ENCODE results near the gene SFRP5.
A peak's percentile ranks its signal among the peaks of the same experiment; 100 is the strongest.

SFRP5 gene

GRCh38 chr10:97798958-97799610 is 27.3 kb upstream of the SFRP5 start:
- no peak for DNase-seq (ENCODE audit: low read depth)
- no peak overlapping the region for H3K4me3 ChIP-seq (ENCODE audit: low read depth, low read length)
- no peak for TF ChIP-seq CTCF (IDR thresholded peaks at IDR 0.05; ENCODE audit: low read depth, low read length, missing control alignments)

- H3K4me3 ChIP-seq (ENCODE audit: low read depth, low read length) = no peak overlapping the region
- DNase-seq (ENCODE audit: low read depth) = no peak
Measured at GRCh38 chr10:97796651-97797050, 24.9 kb upstream of the SFRP5 start.

GRCh38 chr10:97795886-97796285 is 24.1 kb upstream of the SFRP5 start:
- no peak overlapping the region for H3K4me3 ChIP-seq (ENCODE audit: low read depth, low read length)
- no peak for TF ChIP-seq CTCF (IDR thresholded peaks at IDR 0.05; ENCODE audit: low read depth, low read length, missing control alignments)
- DNase-seq (ENCODE audit: low read depth) = no peak

More at GRCh38 chr10:97796651-97797050, 24.9 kb upstream of the SFRP5 start:
- no peak for TF ChIP-seq CTCF (IDR thresholded peaks at IDR 0.05; ENCODE audit: low read depth, low read length, missing control alignments)

GRCh38 chr10:97791824-97792721 is 20.3 kb upstream of the SFRP5 start:
- no peak for DNase-seq (ENCODE audit: low read depth)
- TF ChIP-seq CTCF (IDR thresholded peaks at IDR 0.05; ENCODE audit: low read depth, low read length, missing control alignments) = peak; percentile 97
- H3K4me3 ChIP-seq (ENCODE audit: low read depth, low read length) = no peak overlapping the region

GRCh38 chr10:97789770-97790397 is 18.1 kb upstream of the SFRP5 start:
- no peak for DNase-seq (ENCODE audit: low read depth)
- H3K4me3 ChIP-seq (ENCODE audit: low read depth, low read length) = no peak overlapping the region
- no peak for TF ChIP-seq CTCF (IDR thresholded peaks at IDR 0.05; ENCODE audit: low read depth, low read length, missing control alignments)

- DNase-seq (ENCODE audit: low read depth) = no peak
- no peak overlapping the region for H3K4me3 ChIP-seq (ENCODE audit: low read depth, low read length)
- no peak for TF ChIP-seq CTCF (IDR thresholded peaks at IDR 0.05; ENCODE audit: low read depth, low read length, missing control alignments)
Measured at GRCh38 chr10:97788552-97789442, 17.0 kb upstream of the SFRP5 start.
